Astrocyte (in vitro differentiated cells and primary cell): ENCODE measurements around the gene RGS9.

Source experiments
- CTCF ChIP-seq: IDR thresholded peaks from 2 replicates; pipeline ENCODE4 v1.5.1; 2011; ENCODE audit warnings: low read depth, mild to moderate bottlenecking, inconsistent platforms, low read length, moderate library complexity; ENCODE audit not compliant: insufficient read depth
- EZH2 ChIP-seq: IDR thresholded peaks from 2 replicates; pipeline ENCODE4 v1.6.1; 2012; ENCODE audit warnings: mild to moderate bottlenecking, low read length, inconsistent platforms; ENCODE audit not compliant: insufficient read depth

DNA sequence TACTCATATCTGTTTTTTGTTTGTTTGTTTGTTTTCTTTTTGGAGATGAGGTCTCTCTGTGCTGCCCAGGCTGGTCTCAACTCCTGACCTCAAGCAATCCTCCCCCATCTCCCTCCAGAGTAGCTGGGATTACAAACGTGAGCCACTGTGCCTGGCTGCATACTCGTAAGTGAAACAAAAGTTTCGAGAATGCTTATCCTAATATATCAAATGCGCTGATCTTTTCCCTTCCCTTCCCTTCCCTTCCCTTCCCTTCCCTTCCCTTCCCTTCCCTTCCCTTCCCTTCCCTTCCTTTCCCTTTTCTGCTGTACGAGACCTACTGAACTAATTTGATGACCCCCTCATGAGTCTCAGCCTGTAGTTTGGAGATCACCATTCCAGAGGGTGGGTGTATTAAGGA, 122.1 kb downstream of the RGS9 start:
- TF ChIP-seq CTCF (no peak), EZH2 (no peak)
